Activated CD4-positive, alpha-beta T cell treated with anti-CD3 and anti-CD28 coated beads for 48 hours (primary cell): ENCODE results near the gene MELK.

ENCODE experiments used
- DNase-seq: peaks from one replicate; pipeline ENCODE4 v3.0.0-alpha.2; 2020

The MELK gene

DNA sequence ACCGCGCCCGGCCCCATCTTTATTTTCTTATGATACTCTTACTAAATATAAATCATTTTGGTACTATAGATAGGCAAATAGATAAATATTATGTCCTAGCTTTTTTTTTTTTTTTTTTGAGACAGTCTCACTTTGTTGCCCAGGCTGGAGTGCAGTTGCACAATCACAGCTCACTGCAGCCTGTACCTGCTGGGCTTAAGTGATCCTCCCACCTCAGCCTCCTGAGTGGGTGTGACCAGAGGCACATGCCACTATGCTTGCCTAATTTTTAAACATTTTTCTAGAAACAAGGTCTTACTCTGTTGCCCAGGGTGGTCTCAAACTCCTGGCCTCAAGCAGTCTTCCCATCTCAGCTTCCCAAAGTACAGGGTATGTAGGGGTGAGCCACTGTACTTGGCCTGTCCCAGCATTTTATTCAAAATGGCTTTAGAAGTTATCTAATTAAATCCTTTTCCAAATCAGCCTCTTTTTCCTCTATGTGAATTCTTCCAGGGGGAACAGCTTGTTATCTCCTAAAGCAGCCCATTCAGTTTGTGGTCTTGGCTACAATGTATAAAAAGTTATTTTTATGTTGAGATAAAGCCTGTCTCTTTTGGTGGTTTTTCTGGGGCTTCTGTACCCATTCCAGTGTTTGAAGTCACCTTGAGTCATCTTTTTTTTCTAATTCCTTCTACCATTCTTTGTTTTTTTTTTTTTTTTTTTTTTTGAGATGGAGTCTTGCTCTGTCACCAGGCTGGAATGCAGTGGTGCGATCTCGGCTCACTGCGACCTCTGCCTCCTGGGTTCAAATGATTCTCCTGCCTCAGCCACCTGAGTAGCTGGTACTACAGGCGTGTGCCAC lies 12.1 kb downstream of the MELK start:
- no peak for DNase-seq

DNA sequence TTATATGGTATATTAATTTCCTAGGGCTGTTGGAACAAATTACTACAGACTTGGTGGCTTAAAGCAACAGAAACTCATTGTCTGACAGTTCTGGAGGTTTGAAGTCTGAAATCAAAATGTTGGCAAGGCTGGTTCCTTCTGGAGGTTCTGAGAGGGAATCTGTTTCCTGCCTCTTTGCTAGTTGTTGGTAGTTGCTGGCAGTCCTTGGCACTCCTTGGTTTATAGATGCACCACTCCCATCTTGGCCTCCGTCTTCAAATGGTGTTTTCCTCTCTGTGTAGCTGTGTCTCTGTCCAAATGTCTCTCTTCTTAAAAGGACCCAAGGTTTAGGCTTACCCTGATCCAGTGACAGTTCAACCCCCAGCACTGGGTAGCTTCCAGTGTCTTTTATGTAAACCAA lies 17.5 kb downstream of the MELK start:
- no peak for DNase-seq

DNA sequence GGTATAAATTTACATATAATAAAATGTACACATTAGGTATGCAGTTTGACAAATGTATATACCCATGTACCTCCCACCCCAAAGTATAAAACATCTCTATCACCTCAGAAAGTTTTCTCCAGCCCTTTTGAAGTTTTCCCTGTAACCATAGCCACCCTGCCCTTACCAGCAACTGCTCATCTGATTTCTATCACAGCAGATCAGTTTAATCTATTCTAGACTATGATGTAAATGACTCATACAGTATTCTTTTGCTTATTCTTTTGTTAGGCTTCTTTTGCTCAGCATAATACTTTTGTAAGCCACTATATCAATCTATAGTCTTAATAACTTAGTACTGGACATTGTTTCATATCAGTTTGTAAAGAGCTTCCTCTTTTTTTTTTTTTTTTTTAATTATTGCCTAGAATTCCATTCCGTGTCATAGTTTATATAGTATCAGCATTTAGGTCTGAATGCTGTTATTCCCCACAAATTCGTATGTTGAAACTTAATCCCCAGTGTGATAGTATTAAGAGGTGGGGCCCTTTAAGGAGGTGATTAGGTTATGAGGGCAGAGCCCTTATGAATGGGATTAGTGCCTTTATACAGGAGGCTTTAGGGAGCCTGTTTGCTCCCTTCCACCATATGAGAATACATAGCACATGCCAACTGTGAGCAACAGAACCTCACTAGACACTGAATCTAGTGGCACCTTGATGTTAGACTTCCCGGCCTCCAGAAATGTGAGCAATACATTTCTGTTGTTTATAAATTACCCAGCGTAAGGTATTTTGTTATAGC lies 20.3 kb downstream of the MELK start:
- DNase-seq, result no peak

DNA sequence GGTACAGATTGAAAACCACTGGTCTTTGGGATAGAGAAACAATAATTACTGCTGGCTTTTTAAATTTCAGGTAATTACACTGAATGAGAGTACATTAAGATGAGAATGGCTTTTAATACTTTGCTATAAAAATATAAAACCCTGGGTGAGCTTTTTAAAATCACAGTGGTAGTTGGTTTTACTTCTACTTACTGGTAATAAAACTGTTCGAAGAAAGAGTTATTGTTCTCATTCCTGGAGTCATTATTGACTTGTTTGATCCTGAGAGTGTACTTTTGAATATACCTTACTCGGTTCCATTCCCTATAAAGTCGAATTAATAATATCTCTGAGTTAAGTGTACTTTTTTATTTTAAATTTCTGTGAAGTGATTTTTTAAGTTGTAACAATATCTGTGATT lies 21.5 kb downstream of the MELK start:
- DNase-seq, result no peak

DNA sequence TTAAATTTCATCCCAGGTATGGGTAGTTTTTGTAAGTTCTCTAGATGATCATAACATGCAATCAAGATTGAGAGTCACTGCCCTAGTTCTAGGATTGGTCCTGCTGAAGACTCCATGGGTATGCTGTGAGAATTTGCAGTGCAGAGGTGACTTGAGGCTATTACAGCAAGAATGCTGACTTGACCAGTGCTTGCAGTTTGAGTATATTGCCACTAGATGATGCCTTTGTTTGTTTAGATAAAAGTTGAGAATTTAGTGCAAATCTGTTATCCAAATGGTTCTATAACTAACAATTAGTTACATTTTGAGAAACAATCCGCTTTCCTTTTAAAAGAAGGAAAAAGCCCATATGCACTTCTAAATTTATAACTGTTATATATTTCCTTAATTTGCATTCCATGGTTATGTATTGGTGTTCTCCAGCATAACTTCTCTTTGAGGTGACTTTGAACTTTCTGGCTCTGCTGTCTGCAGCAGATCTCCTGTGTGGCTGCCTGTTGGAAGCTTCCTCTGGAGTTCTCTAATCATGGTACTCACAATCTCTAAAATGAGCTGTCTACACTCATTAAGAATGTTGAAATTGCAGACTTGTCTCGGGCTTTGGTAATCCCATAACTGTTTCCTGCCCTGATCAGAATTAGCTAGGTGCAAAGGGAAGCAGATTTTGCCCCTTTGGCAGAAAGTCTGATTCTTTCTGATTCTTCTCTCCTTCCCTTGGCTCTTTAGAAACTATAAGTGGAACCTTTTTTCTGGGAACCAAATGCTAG lies 24.9 kb downstream of the MELK start:
- DNase-seq, result no peak

DNA sequence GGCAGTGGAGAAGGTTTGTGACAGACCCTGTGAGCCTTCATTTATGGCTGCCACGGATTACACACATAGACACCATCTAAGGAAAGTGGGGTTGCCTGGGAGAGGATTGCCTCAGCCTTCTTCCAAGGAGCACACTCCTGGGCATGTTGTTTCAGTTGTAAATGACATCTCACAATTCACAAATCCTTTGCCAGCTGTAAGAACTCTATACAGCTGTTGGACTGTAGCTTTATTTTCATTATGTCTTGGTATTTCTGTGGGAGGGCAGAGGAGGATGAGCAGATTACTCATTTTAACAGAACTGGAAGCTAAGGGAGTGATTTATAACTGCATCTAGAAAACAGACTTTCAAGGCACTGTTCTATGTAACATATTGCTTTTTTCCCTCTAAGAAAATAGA lies 25.6 kb downstream of the MELK start:
- DNase-seq, result no peak

DNA sequence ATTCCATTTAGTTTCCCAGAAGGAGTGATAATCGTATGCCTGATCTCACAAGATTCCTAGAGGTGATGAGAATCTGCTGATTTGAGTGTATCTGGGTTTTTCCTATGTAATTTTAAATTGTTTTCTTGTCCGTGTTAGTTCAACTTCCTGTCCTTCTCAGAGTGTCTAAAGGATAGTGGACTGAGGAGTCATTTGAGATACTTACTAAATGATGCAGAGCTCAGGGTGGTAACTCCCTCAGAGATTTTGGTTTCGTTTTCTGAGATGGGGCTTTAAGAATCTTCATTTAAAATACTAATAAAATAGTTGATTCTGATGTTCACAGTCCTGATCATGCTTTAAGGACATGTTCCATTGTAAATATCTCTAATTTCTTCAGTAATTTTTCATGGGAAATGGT lies 30.3 kb downstream of the MELK start:
- DNase-seq, result no peak

DNA sequence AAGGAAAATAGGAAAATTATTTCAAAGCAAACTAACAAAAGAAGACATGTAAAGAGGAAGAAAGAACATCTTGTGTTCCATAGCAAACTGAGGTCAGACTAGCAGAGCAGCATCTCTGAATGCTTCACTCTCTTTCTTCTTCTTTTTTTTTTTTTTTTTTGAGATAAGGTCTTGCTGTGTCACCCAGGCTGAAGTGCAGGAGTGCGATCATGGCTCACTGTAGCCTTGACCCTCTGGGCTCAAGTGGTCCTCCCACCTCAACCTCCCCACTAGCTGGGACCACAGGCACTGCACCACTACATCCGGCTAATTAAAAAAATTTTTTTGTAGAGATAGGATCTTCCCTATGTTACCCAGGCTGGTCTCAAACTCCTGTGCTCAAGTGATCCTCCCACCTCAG lies 36.6 kb downstream of the MELK start:
- DNase-seq, result no peak

DNA sequence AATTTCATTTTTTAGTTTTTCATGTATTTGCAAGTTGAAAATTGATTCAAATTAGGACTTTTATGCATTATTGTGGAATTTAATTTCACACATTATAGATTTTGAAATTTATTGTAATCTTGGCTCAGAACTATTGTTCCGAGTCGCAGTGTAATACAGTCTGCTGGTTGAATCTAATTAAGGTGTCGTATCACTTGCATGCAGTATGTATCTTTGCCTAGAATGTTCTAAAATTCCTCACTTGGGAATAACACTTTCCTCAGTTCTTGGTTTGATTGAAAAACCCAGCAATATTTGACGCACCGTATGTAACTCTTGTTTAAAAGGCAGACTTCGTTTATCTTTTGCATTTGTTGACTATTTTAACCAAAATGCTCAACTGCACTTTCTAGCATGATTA lies 49.4 kb downstream of the MELK start:
- DNase-seq, result no peak

DNA sequence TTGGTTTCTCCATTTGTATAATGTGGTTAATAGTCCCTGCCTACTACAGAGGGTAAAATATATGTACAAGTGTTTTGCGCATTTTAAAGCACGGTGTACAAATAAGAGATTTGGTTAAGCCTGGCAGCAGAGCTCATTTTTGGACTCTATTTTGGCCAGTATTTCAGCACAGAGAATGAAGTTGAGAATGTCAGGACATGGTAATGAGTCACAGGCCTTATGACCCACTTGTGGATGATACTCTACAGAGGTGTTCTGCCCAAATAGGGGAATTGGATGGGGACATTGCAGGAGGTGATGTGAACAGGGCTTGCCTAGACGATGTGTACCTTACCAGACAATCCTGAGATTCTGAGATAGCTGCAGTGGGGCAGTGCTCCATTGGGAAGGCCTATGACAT lies 50.6 kb downstream of the MELK start:
- no peak for DNase-seq

DNA sequence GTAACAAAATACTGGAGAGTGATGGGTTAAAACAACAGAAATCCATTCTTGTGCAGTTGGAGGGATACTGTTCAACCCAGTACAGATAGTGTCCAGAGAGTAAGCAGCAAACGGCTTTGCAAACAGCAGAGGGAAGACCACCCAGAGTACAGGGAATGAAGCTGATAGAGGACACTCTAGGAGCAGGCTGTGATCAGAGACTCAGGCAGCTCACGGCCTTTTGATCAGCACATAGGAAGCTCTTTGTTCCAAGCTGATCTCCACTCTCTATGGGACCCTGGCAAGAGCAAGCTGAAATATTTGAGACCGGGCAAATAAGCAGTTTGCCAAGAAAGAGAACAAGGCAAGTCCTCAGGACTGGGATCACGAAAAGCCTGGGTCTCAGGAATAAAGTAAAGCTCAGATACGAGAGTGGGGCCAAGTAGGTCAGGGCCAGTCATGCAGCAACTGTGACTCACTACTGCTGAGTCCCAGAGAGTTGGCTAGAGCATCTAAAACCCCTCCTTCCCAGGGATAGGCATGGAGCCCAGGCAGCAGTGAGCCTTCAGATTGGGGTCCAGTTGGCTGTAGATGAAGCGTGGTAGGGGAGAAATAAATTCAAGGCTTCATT lies 52.4 kb downstream of the MELK start:
- DNase-seq, result no peak

DNA sequence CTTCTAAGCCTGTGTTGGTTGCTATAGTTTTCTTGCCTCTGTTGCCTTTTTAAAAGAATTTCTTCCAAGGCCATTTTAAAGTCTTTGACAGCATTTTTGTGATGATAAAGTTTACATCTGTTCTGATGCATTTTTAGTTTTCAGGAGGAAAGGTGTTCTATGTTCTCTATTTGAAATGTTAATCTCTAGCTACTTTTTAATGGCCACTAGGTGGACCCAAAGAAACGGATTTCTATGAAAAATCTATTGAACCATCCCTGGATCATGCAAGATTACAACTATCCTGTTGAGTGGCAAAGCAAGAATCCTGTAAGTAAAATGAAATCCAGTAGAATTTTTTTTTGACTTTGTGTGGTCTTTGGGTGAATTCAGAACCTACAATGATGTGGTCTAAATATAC lies 60.2 kb downstream of the MELK start:
- DNase-seq, result no peak

DNA sequence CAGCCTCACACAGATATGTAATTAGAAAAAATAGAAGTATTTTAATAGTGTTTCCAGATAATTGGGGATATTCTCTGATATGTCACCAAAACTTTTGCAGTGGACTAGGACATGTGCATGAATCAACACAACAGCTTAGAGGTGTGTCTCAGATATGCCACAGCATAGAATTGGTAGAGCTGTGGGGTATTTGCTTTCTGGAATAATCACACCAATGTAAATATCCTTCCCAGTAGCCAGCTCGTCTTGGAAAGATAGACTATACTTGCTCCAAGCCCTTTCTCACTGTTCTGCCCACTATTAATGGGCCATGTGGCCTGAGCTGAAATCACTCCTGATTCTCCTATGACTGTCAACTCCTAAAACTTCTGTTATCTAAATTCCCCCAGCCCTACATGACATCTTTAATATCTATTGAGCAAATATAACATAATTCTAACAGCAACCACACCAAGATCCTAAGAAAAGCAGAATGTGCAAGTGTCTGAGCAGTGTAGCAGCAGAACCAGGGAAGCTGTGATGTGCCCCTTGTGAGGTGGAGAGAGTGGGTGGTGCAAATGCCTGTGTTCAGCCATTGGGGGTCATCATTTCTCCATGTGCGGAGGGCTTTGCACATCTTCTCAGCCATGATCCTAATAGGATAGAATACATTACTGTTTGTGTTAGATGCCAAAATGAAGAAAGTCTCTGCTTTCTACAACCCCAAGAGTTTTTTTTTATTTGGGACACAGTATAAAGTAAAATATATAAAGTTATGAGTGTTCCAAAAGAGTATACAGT lies 65.0 kb downstream of the MELK start:
- DNase-seq, result no peak

DNA sequence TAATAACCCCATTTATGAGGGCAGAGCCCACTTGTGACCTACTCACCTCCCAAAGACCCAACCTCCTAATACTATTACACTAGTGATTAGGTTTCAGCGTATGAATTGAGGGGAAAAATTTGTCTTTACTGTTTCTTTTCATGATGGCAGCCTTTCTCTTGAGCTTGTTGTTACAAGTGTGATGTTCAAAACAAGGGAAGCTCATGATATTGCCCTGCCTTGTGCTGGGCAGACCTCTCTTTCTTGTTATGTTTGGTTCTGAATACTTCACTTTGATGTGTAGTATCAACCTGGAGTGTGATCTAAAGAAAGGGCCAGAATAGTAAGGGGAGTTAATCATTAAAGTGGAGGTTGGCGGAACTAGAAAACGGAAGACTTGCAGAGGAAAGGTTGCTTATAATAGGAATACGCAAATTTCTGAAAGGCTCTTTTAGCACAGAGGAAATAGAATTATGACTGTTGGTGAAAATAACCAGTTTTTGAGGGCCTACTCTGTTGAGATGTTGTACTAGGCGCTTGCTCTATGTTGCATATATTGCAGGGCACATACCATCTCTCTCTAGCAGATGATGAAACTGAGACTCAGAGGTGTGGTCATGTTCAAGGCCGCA lies 68.2 kb downstream of the MELK start:
- DNase-seq, result no peak

DNA sequence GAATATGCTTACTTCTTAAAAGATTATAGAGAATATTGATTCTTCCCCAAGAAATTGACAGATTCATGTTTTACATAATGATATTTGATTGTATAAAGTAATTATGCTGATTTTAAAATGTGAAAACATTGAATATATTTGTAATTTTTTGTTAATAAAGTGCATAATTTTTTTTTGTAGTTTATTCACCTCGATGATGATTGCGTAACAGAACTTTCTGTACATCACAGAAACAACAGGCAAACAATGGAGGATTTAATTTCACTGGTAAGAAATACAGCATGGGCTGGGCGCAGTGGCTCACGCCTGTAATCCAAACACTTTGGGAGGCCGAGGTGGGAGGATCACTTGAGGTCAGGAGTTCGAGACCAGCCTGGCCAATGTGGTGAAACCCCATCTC lies 70.1 kb downstream of the MELK start:
- no peak for DNase-seq

DNA sequence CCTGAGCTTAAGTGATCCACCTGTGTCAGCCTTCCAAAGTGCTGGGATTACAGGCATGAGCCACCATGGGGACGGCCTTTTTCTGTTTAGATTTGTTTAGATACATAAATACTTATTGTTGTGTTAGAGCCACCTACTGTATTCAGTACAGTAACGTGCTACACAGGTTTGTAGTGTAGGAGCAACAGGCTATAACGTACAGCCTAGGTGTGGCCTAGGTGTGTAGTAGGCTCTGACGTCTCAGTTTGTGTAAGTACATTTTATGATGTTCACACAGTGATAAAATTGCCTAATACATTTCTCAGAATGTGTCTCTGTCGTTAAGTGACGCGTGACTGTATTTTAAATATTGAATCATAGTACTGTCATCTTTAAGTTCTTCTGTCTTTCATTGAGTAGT lies 84.1 kb downstream of the MELK start:
- no peak for DNase-seq

DNA sequence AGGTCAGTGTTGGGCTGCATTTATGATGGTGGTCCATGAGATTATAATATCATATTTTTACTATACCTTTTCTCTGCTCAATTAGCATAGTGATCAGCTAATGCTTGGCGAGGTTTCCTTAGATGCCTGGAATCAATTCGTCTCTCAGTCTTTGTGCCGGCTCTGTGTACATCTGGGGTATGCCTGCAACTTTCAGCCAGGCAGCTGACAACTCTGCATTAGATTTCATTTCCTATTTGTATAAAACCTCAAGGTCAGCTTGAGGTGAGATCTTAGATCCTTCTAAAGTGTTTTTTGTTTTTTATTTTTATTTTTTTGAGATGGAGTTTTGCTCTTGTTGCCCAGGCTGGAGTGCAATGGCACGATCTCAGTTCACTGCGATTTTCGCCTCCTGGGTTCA lies 86.8 kb downstream of the MELK start:
- no peak for DNase-seq

DNA sequence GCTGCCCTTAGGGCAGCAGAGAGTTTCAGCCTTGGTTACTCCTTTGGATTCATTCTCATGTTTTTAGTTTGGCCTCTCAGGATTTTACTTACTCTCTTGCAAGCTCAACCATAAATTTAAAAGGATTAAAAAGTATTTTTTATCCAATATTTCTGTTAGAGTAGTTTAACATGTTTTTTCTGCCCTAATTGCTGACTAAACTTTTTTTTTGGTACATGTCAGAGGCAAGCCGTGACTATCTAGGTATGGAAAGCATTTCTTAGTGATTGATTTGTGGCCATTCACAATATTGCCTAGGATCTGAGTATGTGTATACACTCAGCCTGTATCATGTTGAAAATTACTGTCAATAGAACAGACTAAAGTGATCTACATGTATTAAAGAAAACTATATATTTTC lies 92.1 kb downstream of the MELK start:
- no peak for DNase-seq

DNA sequence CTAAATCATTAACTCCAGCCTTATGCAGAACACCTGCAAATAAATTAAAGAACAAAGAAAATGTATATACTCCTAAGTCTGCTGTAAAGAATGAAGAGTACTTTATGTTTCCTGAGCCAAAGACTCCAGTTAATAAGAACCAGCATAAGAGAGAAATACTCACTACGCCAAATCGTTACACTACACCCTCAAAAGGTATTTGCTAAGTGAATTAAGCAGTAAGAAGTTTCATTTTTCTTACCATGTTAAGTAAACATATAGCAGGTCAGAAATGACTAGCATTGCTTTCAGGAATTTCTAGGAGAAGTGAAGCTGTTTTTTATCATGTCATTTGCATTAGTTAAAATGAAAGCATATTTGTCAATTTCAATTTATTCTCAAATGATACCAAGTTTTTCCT lies 92.7 kb downstream of the MELK start:
- no peak for DNase-seq

DNA sequence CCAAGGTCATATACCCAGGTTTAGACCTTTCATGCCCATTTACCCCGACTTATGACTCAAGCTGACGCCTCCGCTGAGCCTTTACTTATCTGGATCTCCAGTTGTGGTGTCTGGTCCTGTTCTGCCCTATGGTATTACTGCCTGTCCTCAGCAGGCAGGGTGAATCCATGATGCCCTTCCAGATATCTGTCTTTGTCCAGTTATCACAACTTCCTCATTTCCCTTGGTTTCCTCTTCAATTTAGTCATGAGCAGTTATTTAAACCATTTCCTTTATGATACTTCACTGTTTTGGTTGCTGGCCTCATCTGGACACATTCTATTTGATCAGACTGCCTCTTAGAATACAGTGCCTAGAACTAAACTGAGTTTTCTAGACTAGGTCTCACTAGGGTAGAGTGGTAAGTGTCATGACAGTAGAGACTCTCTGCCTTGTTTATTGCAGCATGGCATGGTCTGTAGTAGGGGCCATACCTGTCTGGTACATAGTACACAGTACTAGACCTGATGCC lies 93.3 kb downstream of the MELK start:
- DNase-seq, result no peak

DNA sequence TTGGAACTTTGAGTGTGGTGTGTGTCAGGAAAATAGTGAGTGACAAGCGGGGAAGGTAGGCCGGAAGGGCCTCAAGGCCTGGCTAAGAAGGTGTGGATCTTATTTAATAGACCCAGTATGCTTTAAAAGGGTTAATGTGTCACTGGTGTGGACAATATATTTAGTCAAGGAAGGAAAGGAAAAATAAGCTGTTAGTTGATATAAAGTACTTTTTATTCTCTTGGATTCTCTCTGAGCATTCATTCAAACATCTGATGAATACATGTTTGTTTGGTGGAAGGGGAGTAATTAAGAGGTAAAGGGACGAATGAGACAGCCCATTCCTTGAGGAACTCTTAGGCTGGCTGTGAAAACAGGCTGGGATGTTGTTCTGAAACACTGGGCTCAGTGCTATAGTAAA lies 98.9 kb downstream of the MELK start:
- no peak for DNase-seq

DNA sequence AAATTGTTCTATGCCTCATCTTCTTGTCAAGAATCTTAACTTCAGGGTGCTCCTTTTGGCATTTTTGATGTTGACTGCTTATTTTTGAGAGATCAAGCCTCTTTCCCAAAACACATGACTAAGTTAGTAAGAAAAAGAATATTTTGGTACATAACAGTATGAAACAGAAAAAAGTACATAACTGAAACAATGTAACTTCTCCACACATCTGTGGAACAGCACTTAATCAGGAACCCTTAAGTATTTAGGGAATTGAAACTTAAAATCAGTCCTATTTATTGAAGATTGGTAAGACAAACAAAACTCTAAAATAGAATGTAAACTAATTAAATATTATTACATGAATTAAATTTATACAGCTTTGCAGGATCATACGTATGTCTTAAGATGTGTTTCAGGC lies 103.4 kb downstream of the MELK start:
- no peak for DNase-seq
